Vagina (tissue), 2 donors: ENCODE data around the gene PRRG2.

Experiments used
- CTCF ChIP-seq, 3 experiments: fragments of 450-650 bp in 2 of 3; fragments of 200-600 bp in 1 of 3; sonication (generic) in 1 of 3; IDR thresholded peaks; one replicate each; pipeline ENCODE4 v1.5.1; 2017 to 2019; ENCODE audit warnings: antibody characterized with exemption in 3 of 3, mild to moderate bottlenecking in 2 of 3, moderate library complexity in 2 of 3
- POLR2A ChIP-seq, 2 donors: fragments of 450-650 bp; IDR thresholded peaks; one replicate each; pipeline ENCODE4 v1.6.1; 2017; ENCODE audit warnings: antibody characterized with exemption in 2 of 2, mild to moderate bottlenecking in 2 of 2, moderate library complexity in 2 of 2
- POLR2AphosphoS5 ChIP-seq, 2 donors: sonication (generic); formaldehyde crosslinking; IDR thresholded peaks; one replicate each; pipeline ENCODE4 v1.9.0; 2017; ENCODE audit warnings: antibody characterized with exemption in 2 of 2, mild to moderate bottlenecking in 2 of 2, low read depth in 1 of 2; ENCODE audit not compliant: insufficient read depth in 1 of 2

GRCh38 chr19:49556412-49557398, 24.4 kb upstream of the PRRG2 start:
- TF ChIP-seq CTCF (IDR thresholded peaks at IDR 0.05) (no peak), POLR2A (IDR thresholded peaks at IDR 0.05) (no peak), POLR2AphosphoS5 (IDR thresholded peaks at IDR 0.05; ENCODE audit: insufficient read depth in 1 of 2, low read depth in 1 of 2) (no peak)
